HG02623 (cell line): Measurements from ENCODE around the gene IL17RB.

ENCODE experiments used
- ATAC-seq: cut with Tn5 transposase; IDR thresholded peaks from one replicate; pipeline ENCODE4 v1.9.1; 2021; ENCODE audit warnings: moderate library complexity; ENCODE audit not compliant: unreplicated experiment

The IL17RB gene

GRCh38 chr3:53811143-53811927 is 35.0 kb upstream of the IL17RB start:
- ATAC-seq = no peak

GRCh38 chr3:53812434-53812833 is 33.9 kb upstream of the IL17RB start:
- no peak for ATAC-seq

DNA sequence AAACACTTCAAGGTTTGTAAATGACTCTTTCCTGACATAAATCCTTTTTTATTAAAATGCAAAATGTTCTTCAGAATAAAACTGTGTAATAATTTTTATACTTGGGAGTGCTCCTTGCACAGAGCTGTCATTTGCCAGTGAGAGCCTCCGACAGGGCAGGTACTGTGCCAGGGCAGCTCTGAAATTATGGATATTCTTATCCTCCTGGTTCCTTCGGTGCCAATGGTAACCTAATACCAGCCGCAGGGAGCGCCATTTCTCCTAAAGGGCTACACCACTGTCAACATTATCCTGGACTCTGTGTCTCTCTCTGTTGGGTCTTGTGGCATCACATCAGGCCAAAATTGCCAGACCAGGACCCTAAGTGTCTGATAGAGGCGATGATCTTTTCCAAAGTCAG is 33.1 kb upstream of the IL17RB start:
- ATAC-seq = no peak

DNA sequence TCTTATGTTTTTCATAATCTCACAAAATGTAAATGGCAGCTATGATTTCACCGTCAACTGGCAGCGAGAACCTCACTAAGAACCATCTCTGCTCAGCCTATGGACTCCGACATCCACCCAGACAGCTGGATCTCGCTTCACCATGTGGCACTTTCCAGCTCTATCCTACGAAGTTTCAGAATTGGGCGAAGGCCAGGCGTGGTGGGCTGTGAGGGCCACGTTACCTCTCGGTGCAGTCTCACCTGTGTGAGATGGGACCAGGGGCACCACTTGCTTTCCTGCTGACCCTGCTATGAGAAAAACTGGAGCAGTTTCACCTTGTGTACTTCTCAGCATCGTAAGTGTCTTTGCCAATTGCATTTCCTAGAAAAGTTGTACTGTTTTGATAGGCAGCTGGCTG is 32.5 kb upstream of the IL17RB start:
- ATAC-seq = no peak

DNA sequence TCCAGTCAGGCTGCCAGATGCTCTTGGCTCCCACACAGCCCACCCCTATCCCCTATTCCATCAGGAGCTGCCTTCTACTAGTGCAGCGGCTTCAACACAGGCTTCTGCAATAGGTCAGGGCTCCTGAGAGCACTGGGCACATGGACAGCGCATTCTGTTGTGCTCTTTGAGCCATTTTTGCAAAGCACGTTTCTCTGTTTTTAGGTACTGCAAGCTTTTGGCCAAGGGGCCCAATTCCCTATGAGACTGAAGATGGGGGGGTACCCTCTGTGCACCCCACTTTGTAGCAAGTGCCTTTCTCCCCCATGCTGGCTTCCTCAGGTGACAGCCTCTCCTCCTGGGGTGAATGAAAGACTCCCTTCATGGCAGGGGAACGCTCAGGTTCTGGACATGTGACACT is 31.3 kb upstream of the IL17RB start:
- no peak for ATAC-seq

GRCh38 chr3:53815651-53816050 is 30.7 kb upstream of the IL17RB start:
- no peak for ATAC-seq

DNA sequence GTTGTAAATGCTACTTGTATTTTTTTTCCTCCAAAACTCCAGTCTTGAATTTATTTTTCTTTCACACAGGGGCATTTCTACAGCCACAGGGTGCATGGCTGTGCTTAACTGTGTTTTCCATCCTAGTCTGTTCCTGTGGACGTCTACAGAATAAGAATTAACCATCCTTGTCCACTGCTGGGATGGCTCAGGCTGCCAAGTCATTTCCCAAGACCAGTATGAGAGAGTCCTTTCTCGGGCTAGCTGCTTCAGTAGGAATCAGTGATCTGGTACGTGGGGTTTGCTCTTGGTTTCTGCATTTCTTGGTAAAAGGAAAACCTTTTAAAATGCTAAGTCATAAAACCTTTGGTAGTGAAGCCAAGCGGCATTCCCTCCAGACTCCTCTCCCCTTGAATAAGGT is 29.9 kb upstream of the IL17RB start:
- ATAC-seq = no peak

DNA sequence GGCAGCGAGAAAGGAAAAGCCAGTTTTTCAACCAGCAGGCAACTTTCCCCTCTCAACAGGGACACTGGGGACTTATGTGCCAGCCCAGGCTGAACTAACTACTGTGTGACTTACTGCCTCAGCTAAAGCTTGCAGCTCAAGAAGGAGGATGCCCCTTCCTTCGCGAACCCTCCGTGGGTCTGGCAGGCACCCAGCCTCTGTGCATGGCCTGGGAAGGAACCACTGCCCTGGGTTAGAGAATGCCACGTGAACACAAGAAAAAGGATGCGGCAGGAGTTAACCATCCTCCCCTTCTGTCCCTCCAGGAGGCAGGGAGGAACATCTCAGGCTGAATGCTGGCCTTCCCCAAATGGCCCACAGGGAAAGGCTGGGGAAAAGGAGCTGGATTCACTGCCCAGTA is 29.2 kb upstream of the IL17RB start:
- ATAC-seq = no peak

GRCh38 chr3:53817809-53818208 is 28.6 kb upstream of the IL17RB start:
- ATAC-seq = no peak

GRCh38 chr3:53818221-53819162 is 27.9 kb upstream of the IL17RB start:
- ATAC-seq = no peak

DNA sequence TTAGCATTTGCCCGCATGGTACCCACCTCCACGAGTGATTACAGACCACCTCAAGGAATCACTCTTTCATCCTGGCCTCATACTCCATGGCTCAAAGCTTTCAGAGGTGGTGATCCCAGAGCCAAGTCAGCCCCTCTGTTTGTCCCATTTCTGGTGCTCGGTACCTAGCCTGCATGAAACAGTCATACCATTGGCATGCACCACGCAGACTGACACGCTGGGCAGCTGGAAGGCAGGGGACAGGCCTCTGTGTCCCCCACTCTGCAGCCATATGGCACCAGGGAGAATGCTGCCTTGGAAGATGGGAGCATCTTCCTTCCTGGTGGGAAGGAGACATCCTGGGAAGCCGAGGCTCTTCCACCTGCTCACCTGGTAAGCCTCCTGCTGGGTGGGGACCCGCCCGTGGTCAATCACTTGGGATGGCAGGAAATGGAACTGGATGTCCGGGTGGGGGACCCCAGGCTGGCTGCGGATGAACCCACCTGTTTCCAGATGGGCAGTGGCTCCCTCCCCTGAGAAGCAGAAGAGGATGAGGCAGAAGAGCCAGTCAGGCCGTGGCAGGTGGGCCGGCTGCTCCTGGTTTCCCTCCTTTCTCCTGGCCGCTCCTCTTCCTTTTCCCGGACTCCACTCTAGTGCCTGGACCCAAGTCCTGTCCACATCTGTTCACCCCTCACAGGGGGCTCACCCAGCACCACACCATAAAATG is 27.1 kb upstream of the IL17RB start:
- ATAC-seq = no peak

GRCh38 chr3:53820084-53820483 is 26.3 kb upstream of the IL17RB start:
- ATAC-seq = no peak

DNA sequence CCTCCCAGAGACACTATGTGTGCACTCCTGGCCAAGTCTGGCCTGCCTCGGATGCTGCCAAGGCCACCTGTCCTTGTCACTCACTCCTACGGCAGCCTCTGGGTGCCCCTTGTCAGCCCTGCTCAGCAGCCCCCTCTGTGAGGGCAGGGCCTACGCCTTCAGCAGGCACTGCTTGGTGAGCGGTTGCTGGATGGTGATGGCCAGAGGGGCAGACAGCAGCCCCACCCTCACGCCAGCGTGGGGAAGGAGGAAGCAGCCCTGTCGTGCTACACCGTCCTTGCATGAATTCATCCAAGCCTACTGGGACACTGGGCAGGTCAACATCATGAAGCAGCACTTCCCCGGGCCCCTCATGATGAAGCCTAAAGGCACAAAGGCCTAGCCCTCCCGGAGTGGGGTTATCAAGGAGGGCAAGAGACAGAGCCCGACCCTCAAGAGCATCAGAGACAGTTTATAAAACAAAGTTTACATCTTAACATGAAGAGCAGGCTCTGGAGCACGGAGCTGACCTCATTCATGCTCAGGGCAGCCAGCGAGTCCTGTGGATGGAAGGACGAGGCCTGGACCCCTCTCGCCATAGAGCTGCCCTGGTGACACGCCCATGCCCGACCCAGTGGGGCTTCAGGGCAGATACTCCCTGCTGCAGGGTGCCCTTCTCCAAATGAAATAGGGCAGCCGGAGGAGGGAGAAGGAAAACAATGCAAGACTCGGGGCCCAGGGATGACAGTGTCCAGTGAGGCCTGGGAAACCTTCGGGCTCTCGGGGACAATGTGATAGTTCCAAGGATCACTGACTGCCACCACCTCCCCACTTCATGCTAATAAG is 25.4 kb upstream of the IL17RB start:
- ATAC-seq = no peak

GRCh38 chr3:53821631-53822121 is 24.7 kb upstream of the IL17RB start:
- no peak for ATAC-seq

DNA sequence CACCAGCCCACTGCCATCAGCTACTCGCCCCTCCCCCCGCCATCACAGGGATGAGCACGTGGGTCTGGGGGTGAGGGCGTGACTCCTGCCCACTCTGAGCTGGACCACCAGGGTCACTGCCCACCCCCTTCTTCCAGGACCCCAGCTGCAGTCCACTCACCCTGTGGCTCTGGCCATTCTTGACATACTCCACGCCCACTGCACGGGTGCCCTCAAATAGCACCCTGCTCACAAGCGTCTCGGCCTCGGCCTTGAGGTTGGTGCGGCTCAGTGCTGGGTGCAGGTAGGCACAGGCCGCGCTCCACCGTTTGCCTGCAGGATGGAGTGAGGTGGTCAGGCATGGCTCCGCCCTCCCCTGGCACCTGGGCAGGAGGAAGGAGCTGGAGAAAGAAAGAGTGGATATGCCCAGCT is 24.0 kb upstream of the IL17RB start:
- no peak for ATAC-seq

- no peak for ATAC-seq
Measured at GRCh38 chr3:53823026-53823955, 23.1 kb upstream of the IL17RB start.

DNA sequence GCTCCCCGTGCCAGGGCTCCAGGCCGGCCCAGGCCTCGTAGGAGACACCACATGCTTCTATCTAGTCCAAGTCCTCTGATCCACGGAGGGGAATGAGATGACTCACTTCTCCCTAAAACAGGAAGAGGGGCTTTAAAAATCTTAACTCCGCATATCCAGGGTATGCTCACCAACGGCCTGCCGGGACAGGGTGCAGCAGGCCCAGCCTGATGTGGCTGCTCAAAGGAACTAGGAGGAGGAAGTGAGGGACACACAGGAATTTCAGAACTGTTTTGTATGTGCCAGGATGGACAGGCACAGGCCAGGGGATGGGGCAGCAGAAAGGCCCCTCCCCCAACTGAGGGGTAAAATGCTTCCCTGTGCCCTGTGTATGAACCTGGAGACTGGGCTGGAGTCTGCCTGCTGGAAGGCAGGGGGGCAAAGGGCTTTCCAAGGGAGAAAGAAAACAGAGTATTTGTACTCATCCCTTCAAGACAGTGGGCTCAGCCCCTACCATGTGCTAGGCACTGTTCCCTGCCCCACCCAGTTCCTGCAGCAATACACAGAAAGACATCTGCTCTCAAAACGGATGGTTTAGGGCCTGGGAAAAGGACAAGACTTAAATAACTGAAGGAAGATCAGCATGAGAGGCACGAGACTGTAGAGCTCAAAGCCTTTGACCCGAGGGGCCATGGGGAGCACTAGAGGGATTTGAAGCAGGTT is 22.3 kb upstream of the IL17RB start:
- no peak for ATAC-seq

DNA sequence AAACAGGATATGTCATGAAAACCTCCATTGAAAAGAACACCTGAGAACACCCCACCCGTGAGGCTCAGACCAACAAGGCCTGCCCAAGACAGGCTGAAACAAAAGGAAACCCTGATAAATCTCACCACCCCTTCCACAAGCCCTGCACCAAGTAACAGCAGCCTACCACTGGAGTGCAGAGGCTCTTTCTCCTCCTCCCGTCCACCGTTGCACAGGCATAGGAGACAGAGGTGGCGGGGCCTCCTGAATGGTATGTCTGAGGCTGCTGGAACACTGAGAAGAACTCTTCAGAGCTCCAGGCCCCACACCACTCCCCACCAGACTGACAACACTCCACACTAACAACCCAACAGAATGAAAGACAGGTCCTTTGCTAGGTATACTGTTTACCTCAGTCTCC is 21.6 kb upstream of the IL17RB start:
- no peak for ATAC-seq

- ATAC-seq = no peak
Measured at GRCh38 chr3:53826048-53826447, 20.3 kb upstream of the IL17RB start.
